SK-N-SH (cell line): ENCODE measurements around the gene TCL1B. TPM values are rescaled to one million over a fixed set of nuclear protein-coding genes. Genes with fewer than 3 reads are reported as not detected.

ENCODE experiments used
- CTCF ChIA-PET: fragments of 300-600, 350-600 bp; formaldehyde crosslinking; extraction: SDS; loops from one replicate; lab custom pipeline; 2021; lab: Yijun Ruan, JAX
- POLR2A ChIA-PET: fragments of 350-600 bp; sonication (Branson Sonifier 250); formaldehyde crosslinking; extraction: SDS; loops from one replicate; lab custom pipeline; 2020; ENCODE audit warnings: antibody characterized with exemption, inconsistent platforms; lab: Yijun Ruan, JAX
- DNase-seq: peaks from one replicate; pipeline ENCODE4 v3.0.0; 2012
- H2AFZ ChIP-seq: fragments of 200-600 bp; sonication (generic); 2 replicates; pipeline ENCODE4 v1.8.1; 2016; ENCODE audit warnings: antibody characterized with exemption, mild to moderate bottlenecking, low read depth
- H3F3A ChIP-seq: fragments of 200-600 bp; sonication (generic); replicated peaks from 2 replicates; pipeline ENCODE3; 2016; ENCODE audit warnings: antibody characterized with exemption, mild to moderate bottlenecking; ENCODE audit not compliant: insufficient read depth
- H3K27ac ChIP-seq, 2 experiments: fragments of 200-500 bp in 1 of 2; fragments of 200-600 bp in 1 of 2; sonication (Bioruptor generic) in 1 of 2; sonication (generic), shearing (Covaris generic) in 1 of 2; 2 replicates each; pipeline versions ENCODE4 v1.5.1 to v1.6.1; 2014 to 2016; ENCODE audit warnings: low read depth in 2 of 2, inconsistent platforms in 1 of 2, low read length in 1 of 2, mild to moderate bottlenecking in 1 of 2, mixed read lengths in 1 of 2
- H3K27me3 ChIP-seq: fragments of 200-600 bp; sonication (generic), shearing (Covaris generic); 2 replicates; pipeline ENCODE4 v1.6.1; 2016; ENCODE audit warnings: mixed run types; ENCODE audit not compliant: insufficient read depth
- H3K36me3 ChIP-seq, 2 experiments: fragments of 200-500 bp in 1 of 2; fragments of 200-600 bp in 1 of 2; sonication (Bioruptor generic) in 1 of 2; sonication (generic) in 1 of 2; replicated peaks in 1 of 2; 2 replicates each; pipeline versions ENCODE3 to v1.5.1; 2014 to 2016; ENCODE audit warnings: low read length in 1 of 2, mild to moderate bottlenecking in 1 of 2; ENCODE audit not compliant: insufficient read depth in 2 of 2, control insufficient read depth in 1 of 2
- H3K4me1 ChIP-seq, 2 experiments: fragments of 200-500 bp in 1 of 2; fragments of 200-600 bp in 1 of 2; sonication (Bioruptor generic) in 1 of 2; sonication (generic), shearing (Covaris generic) in 1 of 2; 2 replicates each; pipeline versions ENCODE4 v1.5.1 to v1.6.1; 2014 to 2016; ENCODE audit warnings: low read depth in 1 of 2, low read length in 1 of 2, mixed run types in 1 of 2; ENCODE audit not compliant: insufficient read depth in 2 of 2, control insufficient read depth in 1 of 2
- H3K4me2 ChIP-seq: fragments of 200-600 bp; sonication (generic), shearing (Covaris generic); 2 replicates; pipeline ENCODE4 v1.6.1; 2017; ENCODE audit warnings: mixed run types
- H3K4me3 ChIP-seq, 2 experiments: fragments of 200-500 bp in 1 of 2; fragments of 200-600 bp in 1 of 2; sonication (Bioruptor generic) in 1 of 2; sonication (generic), shearing (Covaris generic) in 1 of 2; 2 replicates each; pipeline versions ENCODE4 v1.5.1 to v1.8.1; 2014 to 2016; ENCODE audit warnings: low read depth in 2 of 2, inconsistent platforms in 1 of 2, low read length in 1 of 2, mild to moderate bottlenecking in 1 of 2, mixed read lengths in 1 of 2, moderate library complexity in 1 of 2
- H3K79me2 ChIP-seq: fragments of 200-600 bp; sonication (generic); 2 replicates; pipeline ENCODE4 v1.8.1; 2017; ENCODE audit warnings: mild to moderate bottlenecking; ENCODE audit not compliant: insufficient read depth
- H3K9ac ChIP-seq: fragments of 200-600 bp; sonication (generic); 2 replicates; pipeline ENCODE4 v1.6.1; 2017; ENCODE audit warnings: mixed run types
- H3K9me2 ChIP-seq: fragments of 200-600 bp; sonication (generic); 2 replicates; pipeline ENCODE4 v1.6.1; 2017; ENCODE audit warnings: mixed run types
- H3K9me3 ChIP-seq: fragments of 200-600 bp; sonication (generic); 2 replicates; pipeline ENCODE4 v1.6.1; 2017; ENCODE audit warnings: mixed run types, mild to moderate bottlenecking, moderate library complexity
- H4K20me1 ChIP-seq: fragments of 200-600 bp; sonication (generic); 2 replicates; pipeline ENCODE4 v1.6.1; 2017; ENCODE audit warnings: mild to moderate bottlenecking, mixed run types; ENCODE audit not compliant: insufficient read depth
- ELF1 ChIP-seq: IDR thresholded peaks from 2 replicates; pipeline ENCODE4 v1.4.0; 2012
- EZH2phosphoT487 ChIP-seq: fragments of 200-600 bp; sonication (generic); IDR thresholded peaks from 2 replicates; pipeline ENCODE4 v1.6.1; 2017; ENCODE audit warnings: low read depth, mixed run types, mild to moderate bottlenecking, antibody characterized with exemption, moderate library complexity, borderline replicate concordance
- FOXM1 ChIP-seq: IDR thresholded peaks from 2 replicates; pipeline ENCODE4 v1.4.0; 2012; ENCODE audit warnings: low read depth, mild to moderate bottlenecking
- GABPA ChIP-seq: IDR thresholded peaks from 2 replicates; pipeline ENCODE4 v1.4.0; 2012; ENCODE audit warnings: low read depth, mild to moderate bottlenecking
- GATA2 ChIP-seq: sonication (generic); formaldehyde crosslinking; IDR thresholded peaks from 2 replicates; pipeline ENCODE4 v1.5.0; 2020; ENCODE audit warnings: mild to moderate bottlenecking, missing genetic modification reagents
- JUND ChIP-seq: IDR thresholded peaks from 2 replicates; pipeline ENCODE4 v1.4.0; 2012
- MXI1 ChIP-seq: IDR thresholded peaks from 2 replicates; pipeline ENCODE4 v1.6.1; 2012; ENCODE audit warnings: mild to moderate bottlenecking, low read depth, low read length, improper control_type of control experiment
- NFIC ChIP-seq: IDR thresholded peaks from 2 replicates; pipeline ENCODE4 v1.4.0; 2012; ENCODE audit warnings: borderline replicate concordance
- NRF1 ChIP-seq: IDR thresholded peaks from 2 replicates; pipeline ENCODE4 v1.6.1; 2012; ENCODE audit warnings: low read depth, mild to moderate bottlenecking, low read length
- RAD21 ChIP-seq: IDR thresholded peaks from 2 replicates; pipeline ENCODE4 v1.6.1; 2012; ENCODE audit warnings: mild to moderate bottlenecking, low read length
- RFX5 ChIP-seq: IDR thresholded peaks from 2 replicates; pipeline ENCODE4 v1.6.1; 2012; ENCODE audit warnings: mild to moderate bottlenecking, improper control_type of control experiment, low read length
- SMC3 ChIP-seq: IDR thresholded peaks from 2 replicates; pipeline ENCODE4 v1.6.1; 2012; ENCODE audit warnings: low read depth, low read length, improper control_type of control experiment
- TAF1 ChIP-seq: IDR thresholded peaks from 2 replicates; pipeline ENCODE4 v1.6.1; 2012; ENCODE audit warnings: low read depth, mild to moderate bottlenecking, low read length, moderate library complexity, borderline replicate concordance
- TCF12 ChIP-seq: IDR thresholded peaks from 2 replicates; pipeline ENCODE4 v1.4.0; 2012
- YY1 ChIP-seq: IDR thresholded peaks from 2 replicates; pipeline ENCODE4 v1.4.0; 2012; ENCODE audit warnings: low read depth, mild to moderate bottlenecking
- WGBS: methylation state at CpG from one replicate; pipeline ENCODE4 v1.1.6; 2017; ENCODE audit warnings: low lambda C conversion rate; 5-methylcytosine and 5-hydroxymethylcytosine counted together
- polyA plus RNA-seq, 3 experiments: library from polyadenylated mRNA; depleted of rRNA; stranded (reverse); fragments of >200 nt; gene quantifications; 2 replicates each; pipeline ENCODE4 v1.2.3, GENCODE V29; 2012
- TF ChIP-seq, protein P1 (sequence below): fragments of 150-350 bp; IDR thresholded peaks from 2 replicates; pipeline ENCODE4 v1.6.1; 2017; ENCODE audit warnings: antibody characterized with exemption, low read length, low read depth, borderline replicate concordance
- TF ChIP-seq, protein P2 (sequence below): IDR thresholded peaks from 2 replicates; pipeline ENCODE4 v1.4.0; 2012; ENCODE audit warnings: low read depth
- TF ChIP-seq, protein P3 (sequence below): fragments of 150-350 bp; IDR thresholded peaks from 2 replicates; pipeline ENCODE4 v1.6.1; 2016; ENCODE audit warnings: mild to moderate bottlenecking, low read depth, low read length
- TF ChIP-seq, protein P4 (sequence below): IDR thresholded peaks from 2 replicates; pipeline ENCODE4; 2012
- TF ChIP-seq, protein P5 (sequence below): IDR thresholded peaks from 2 replicates; pipeline ENCODE4 v1.4.0; 2012; ENCODE audit warnings: low read depth, borderline replicate concordance

Gene TCL1B
- polyA plus RNA-seq, 1 of the 3 experiments (the other 2 are of a cell fraction): not detected

DNA sequence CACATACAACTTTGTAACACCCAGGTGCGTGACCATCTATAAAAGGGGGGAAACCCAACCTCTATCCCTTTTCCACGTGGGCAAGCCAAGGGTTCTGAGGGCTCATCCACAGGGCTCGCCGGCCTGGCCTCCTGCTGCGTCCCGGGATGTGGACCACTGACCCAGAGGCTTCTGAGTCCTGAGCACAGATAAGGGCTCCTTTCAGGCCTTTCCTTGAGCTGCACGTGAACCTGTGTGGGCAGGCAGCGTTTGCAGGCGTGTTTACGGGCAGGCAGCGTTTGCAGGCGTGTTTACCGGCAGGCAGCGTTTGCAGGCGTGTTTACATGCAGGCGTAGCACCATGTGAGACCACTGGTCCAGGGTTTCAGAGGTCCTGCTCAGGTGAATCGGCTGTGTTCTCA is 23.9 kb downstream of the TCL1B start (continued):
- TF ChIP-seq RFX5: no peak

DNA sequence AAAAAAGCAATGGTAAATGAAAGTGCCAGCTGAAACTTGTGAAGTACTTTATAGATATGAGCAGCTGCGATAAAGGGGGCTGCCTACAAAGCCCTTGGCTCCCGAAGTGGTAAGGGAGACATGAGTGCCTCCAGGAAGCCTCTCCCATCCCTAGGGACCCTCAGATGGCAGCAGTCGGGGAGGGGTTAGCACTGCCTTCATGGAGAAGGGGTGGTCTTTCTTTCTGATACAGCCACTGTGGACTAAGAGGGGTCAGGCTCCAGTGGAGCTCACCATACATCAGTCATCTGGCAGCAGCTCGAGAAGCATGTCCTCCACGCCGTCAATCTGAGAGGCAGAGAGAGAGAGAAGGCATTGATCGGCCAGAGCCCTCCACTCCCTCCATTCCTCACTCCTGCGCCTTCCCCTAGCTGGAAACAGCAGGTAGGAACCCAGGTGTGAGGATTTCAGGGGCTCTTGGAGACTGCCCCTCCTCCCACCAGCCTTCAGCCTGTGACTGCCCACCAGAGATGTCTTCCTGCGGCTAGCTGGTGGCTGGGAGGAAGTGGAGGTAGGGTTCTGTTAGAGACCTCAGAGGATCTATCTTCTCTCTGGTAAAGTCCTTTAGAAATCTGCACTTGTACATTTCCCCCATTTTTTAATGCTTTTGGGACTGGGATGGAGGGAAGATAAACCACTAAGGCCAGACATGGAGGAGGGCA is 25.4 kb downstream of the TCL1B start:
- TF ChIP-seq FOXM1 (no peak), GATA2 (no peak), GABPA (no peak), ELF1 (no peak), JUND (no peak), TCF12 (no peak), EZH2phosphoT487 (no peak), NRF1 (no peak)
- TF ChIP-seq, protein P1, sequence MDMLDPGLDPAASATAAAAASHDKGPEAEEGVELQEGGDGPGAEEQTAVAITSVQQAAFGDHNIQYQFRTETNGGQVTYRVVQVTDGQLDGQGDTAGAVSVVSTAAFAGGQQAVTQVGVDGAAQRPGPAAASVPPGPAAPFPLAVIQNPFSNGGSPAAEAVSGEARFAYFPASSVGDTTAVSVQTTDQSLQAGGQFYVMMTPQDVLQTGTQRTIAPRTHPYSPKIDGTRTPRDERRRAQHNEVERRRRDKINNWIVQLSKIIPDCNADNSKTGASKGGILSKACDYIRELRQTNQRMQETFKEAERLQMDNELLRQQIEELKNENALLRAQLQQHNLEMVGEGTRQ: no peak
- TF ChIP-seq, protein P2, sequence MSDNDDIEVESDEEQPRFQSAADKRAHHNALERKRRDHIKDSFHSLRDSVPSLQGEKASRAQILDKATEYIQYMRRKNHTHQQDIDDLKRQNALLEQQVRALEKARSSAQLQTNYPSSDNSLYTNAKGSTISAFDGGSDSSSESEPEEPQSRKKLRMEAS: no peak

DNA sequence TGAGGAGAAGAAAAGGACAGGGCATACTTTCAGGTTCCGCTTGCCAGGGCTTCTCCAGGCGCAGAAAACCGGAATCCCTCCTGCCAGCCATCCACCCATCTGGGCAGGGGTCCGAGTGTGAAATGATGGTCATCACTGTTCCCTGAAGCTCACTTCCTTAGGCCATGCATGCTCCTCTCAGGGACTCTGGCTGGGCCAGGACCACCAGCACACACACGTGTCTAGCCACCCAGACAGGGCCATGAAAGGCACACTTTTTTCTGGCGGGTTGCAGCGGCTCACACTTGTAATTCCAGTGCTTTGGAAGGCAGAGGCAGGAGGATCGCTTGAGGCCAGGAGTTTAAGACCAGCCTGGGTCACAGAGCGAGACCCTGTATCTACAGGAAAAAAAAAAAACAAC is 26.2 kb downstream of the TCL1B start:
- H4K20me1 ChIP-seq: no peaks in the 10 kb centered on the region
- H3K9me2 ChIP-seq: no peaks in the 10 kb centered on the region
- no peaks in the 10 kb centered on the region for H3F3A ChIP-seq
- no peak overlapping the region for H3K4me2 ChIP-seq
- H2AFZ ChIP-seq: no peak overlapping the region
- CTCF ChIA-PET: no interaction called here
- H3K9me3 ChIP-seq: no peaks in the 10 kb centered on the region
- H3K4me1 ChIP-seq: no peaks in the 10 kb centered on the region
- no peak overlapping the region for H3K9ac ChIP-seq
- TF ChIP-seq RAD21: no peak
- TF ChIP-seq NRF1: no peak
- TF ChIP-seq, protein P3, sequence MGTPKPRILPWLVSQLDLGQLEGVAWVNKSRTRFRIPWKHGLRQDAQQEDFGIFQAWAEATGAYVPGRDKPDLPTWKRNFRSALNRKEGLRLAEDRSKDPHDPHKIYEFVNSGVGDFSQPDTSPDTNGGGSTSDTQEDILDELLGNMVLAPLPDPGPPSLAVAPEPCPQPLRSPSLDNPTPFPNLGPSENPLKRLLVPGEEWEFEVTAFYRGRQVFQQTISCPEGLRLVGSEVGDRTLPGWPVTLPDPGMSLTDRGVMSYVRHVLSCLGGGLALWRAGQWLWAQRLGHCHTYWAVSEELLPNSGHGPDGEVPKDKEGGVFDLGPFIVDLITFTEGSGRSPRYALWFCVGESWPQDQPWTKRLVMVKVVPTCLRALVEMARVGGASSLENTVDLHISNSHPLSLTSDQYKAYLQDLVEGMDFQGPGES: no peak
- no peak for TF ChIP-seq MXI1
- TF ChIP-seq SMC3: no peak
- no peak for TF ChIP-seq TAF1
- TF ChIP-seq NFIC: no peak
- TF ChIP-seq ELF1: no peak
- no peak for TF ChIP-seq YY1
- TF ChIP-seq, protein P4, sequence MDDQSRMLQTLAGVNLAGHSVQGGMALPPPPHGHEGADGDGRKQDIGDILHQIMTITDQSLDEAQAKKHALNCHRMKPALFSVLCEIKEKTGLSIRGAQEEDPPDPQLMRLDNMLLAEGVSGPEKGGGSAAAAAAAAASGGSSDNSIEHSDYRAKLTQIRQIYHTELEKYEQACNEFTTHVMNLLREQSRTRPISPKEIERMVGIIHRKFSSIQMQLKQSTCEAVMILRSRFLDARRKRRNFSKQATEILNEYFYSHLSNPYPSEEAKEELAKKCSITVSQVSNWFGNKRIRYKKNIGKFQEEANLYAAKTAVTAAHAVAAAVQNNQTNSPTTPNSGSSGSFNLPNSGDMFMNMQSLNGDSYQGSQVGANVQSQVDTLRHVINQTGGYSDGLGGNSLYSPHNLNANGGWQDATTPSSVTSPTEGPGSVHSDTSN: no peak
- TF ChIP-seq, protein P5, sequence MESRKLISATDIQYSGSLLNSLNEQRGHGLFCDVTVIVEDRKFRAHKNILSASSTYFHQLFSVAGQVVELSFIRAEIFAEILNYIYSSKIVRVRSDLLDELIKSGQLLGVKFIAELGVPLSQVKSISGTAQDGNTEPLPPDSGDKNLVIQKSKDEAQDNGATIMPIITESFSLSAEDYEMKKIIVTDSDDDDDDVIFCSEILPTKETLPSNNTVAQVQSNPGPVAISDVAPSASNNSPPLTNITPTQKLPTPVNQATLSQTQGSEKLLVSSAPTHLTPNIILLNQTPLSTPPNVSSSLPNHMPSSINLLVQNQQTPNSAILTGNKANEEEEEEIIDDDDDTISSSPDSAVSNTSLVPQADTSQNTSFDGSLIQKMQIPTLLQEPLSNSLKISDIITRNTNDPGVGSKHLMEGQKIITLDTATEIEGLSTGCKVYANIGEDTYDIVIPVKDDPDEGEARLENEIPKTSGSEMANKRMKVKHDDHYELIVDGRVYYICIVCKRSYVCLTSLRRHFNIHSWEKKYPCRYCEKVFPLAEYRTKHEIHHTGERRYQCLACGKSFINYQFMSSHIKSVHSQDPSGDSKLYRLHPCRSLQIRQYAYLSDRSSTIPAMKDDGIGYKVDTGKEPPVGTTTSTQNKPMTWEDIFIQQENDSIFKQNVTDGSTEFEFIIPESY: no peak
- no peaks in the 10 kb centered on the region for H3K27me3 ChIP-seq
- no peak overlapping the region for H3K4me3 ChIP-seq
- WGBS: 48% methylated on average over 8 of the region's 9 CpGs
- no peak overlapping the region for H3K27ac ChIP-seq
- H3K79me2 ChIP-seq: no peaks in the 10 kb centered on the region
- POLR2A ChIA-PET: no interaction called here
- H3K36me3 ChIP-seq: no peaks in the 10 kb centered on the region
- no peak for DNase-seq

More for the DNA sequence above, 25.4 kb downstream of the TCL1B start:
- WGBS: 14% methylated on average over 7 of the region's 9 CpGs
- H3K9me3 ChIP-seq: no peaks in the 10 kb centered on the region
- ChIA-PET POLR2A (no interaction called here), CTCF (interaction anchor here (0.6 kb wide), 1 partner anchor 69 kb away, joined by 3 read pairs; no protein-coding TSS in a partner anchor)
- no peaks in the 10 kb centered on the region for H3F3A ChIP-seq
- H3K4me3 ChIP-seq: no peak overlapping the region
- no peak overlapping the region for H3K4me2 ChIP-seq
- no peaks in the 10 kb centered on the region for H3K79me2 ChIP-seq
- no peaks in the 10 kb centered on the region for H3K27me3 ChIP-seq
- no peak for DNase-seq
- no peaks in the 10 kb centered on the region for H4K20me1 ChIP-seq
- H3K9me2 ChIP-seq: no peaks in the 10 kb centered on the region
- H3K4me1 ChIP-seq: no peaks in the 10 kb centered on the region
- no peak overlapping the region for H2AFZ ChIP-seq
- no peak overlapping the region for H3K9ac ChIP-seq
- no peaks in the 10 kb centered on the region for H3K36me3 ChIP-seq
- no peak overlapping the region for H3K27ac ChIP-seq
